NCI-H748 treated with DMSO at 0.1 percent for 48 hours (cell line): ENCODE data around the gene RRP9.

ENCODE experiments used
- DNase-seq: peaks from one replicate; lab custom pipeline; 2025; lab: John Stamatoyannopoulos, UW

RRP9 gene

GRCh38 chr3:51955893-51956770, 14.4 kb upstream of the RRP9 start:
- DNase-seq: no peak

GRCh38 chr3:51955175-51955892, 13.6 kb upstream of the RRP9 start, which contains the start of gene GPR62:
GPR62 (plus strand) TSS chr3:51955381; CDS start chr3:51955653, 272 bp downstream.
- DNase-seq: no peak

- no peak for DNase-seq
Observed at GRCh38 chr3:51954713-51955112, 13.0 kb upstream of the RRP9 start.

GRCh38 chr3:51954105-51954504, 12.4 kb upstream of the RRP9 start:
- DNase-seq: no peak

GRCh38 chr3:51953445-51953844, 11.7 kb upstream of the RRP9 start:
- peak; percentile 7 for DNase-seq

- no peak for DNase-seq
Observed at GRCh38 chr3:51950899-51951298, 9.2 kb upstream of the RRP9 start.

- DNase-seq: no peak
Observed at GRCh38 chr3:51949121-51949520, 7.4 kb upstream of the RRP9 start.

- DNase-seq: no peak
Observed at GRCh38 chr3:51948016-51948580, 6.4 kb upstream of the RRP9 start.

GRCh38 chr3:51947215-51947900, 5.7 kb upstream of the RRP9 start:
- DNase-seq: no peak

- DNase-seq: no peak
Observed at GRCh38 chr3:51946796-51947195, 5.1 kb upstream of the RRP9 start.

- DNase-seq: no peak
Observed at GRCh38 chr3:51945926-51946705, 4.4 kb upstream of the RRP9 start.

GRCh38 chr3:51945031-51945840, 3.5 kb upstream of the RRP9 start:
- DNase-seq: no peak

- no peak for DNase-seq
Observed at GRCh38 chr3:51944451-51945021, 2.8 kb upstream of the RRP9 start.

- DNase-seq: no peak
Observed at GRCh38 chr3:51943451-51944391, 2.0 kb upstream of the RRP9 start.

GRCh38 chr3:51942603-51943450, 1.1 kb upstream of the RRP9 start:
- no peak for DNase-seq

GRCh38 chr3:51941463-51941797, 274 bp downstream of the RRP9 start:
- no peak for DNase-seq

- no peak for DNase-seq
Observed at GRCh38 chr3:51940648-51941462, 849 bp downstream of the RRP9 start.
